Measurements from ENCODE around the gene ANKS3.

Gene ANKS3

GRCh38 chr16:4684058-4684715 is 49.9 kb downstream of the ANKS3 start:
- DNase-seq (ENCODE audit: low spot score), result no peak

- no peak for DNase-seq (ENCODE audit: low spot score)
These were observed 50.6 kb downstream of the ANKS3 start for GRCh38 chr16:4683255-4684057.

GRCh38 chr16:4682616-4683254 is 51.3 kb downstream of the ANKS3 start:
- no peak for DNase-seq (ENCODE audit: low spot score)

DNA sequence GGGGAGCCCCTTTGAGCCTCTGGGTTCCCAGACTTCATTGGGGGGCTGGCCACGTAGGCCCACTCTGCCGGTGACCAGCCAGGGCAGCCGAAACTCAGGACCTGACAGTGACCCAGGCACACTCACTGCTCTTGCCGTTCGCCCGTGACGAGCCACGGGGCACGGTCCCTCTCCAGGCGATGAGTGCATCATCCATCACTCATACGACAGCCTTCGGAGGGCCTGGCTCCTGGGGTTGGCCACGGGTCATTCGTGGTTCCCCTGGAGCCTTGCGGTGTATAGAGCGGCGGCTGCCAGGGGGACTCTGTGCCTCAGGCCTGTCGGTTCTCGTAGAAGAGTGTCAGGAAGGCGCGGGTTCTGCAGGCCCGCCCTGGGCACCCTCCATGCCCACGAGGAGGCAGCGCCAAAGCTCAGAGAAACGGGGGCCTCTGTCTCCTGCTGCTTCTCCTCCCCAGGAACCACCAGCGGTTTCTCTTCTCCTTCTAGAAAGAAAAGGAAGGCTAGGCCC is 51.9 kb downstream of the ANKS3 start:
- DNase-seq (ENCODE audit: low spot score), result no peak

GRCh38 chr16:4681471-4682083 is 52.5 kb downstream of the ANKS3 start:
- DNase-seq (ENCODE audit: low spot score), result no peak

DNA sequence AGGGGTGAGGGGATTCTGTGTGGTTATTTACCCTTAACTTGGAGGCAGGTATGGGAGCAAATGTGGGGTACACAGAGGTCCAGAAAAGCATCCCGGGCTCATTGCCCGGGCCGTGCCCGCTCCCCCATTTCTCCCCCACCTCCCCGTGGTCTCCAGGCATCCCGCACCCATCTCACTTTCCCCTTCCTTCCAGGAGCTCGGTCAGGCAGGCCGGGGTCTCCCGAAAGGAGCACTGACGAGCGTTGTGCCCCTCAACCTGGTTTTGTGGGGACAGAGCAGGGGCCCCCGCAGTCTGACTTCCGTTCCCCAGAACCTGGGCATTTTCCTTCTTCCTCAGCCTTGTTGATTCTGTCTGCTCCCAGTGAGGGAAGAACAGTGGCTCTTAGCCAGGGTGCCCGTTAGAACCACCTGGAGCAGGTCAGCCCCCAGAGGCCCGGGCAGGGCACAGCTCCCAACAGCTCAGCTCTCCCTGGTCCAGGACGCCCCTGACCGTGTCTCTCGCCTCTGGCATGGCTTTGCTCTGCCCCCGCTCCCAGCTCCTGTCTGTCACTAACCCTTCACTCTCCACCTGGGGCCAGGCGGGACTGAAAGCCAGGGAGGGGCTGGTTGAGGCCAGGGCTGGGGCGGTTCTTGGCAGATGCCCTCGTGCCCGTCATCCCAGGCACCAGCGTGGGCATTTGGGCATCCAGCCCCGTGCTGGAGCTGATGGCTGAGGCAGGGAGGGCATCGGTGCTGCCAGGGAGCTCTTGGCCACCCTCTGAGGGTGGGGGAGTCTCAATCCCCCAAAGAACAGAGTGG is 53.2 kb downstream of the ANKS3 start:
- DNase-seq (ENCODE audit: low spot score), result no peak

- DNase-seq (ENCODE audit: low spot score), result peak; percentile 81
These were observed 54.0 kb downstream of the ANKS3 start for GRCh38 chr16:4679850-4680636.

- no peak for DNase-seq (ENCODE audit: low spot score)
These were observed 54.8 kb downstream of the ANKS3 start for GRCh38 chr16:4679156-4679849.

GRCh38 chr16:4678596-4678995 is 55.5 kb downstream of the ANKS3 start:
- no peak for DNase-seq (ENCODE audit: low spot score)

GRCh38 chr16:4677994-4678393 is 56.1 kb downstream of the ANKS3 start:
- DNase-seq (ENCODE audit: low spot score), result no peak

GRCh38 chr16:4677390-4677789 is 56.7 kb downstream of the ANKS3 start:
- no peak for DNase-seq (ENCODE audit: low spot score)

DNA sequence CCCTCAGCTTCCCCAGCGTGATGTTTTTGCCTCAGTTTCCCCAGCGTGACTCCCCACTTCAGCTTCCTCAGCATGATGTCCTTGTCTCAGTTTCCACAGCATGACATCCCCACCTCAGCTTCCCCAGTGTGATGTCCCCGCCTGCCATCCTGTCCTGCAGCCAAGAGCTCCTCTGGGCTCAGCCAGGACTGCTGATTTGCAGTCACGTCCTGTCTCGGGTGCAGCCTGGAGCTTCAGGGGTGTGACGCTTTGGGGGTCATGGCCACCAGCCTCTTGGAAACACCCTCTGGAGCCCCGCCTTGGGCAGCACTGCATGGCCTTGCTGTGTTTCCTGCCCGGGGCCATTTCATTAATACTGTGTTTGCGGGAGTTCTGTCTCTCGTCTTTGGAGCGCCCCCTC is 57.2 kb downstream of the ANKS3 start:
- DNase-seq (ENCODE audit: low spot score), result no peak

- DNase-seq (ENCODE audit: low spot score), result no peak
These were observed 57.9 kb downstream of the ANKS3 start for GRCh38 chr16:4675864-4676786.

DNA sequence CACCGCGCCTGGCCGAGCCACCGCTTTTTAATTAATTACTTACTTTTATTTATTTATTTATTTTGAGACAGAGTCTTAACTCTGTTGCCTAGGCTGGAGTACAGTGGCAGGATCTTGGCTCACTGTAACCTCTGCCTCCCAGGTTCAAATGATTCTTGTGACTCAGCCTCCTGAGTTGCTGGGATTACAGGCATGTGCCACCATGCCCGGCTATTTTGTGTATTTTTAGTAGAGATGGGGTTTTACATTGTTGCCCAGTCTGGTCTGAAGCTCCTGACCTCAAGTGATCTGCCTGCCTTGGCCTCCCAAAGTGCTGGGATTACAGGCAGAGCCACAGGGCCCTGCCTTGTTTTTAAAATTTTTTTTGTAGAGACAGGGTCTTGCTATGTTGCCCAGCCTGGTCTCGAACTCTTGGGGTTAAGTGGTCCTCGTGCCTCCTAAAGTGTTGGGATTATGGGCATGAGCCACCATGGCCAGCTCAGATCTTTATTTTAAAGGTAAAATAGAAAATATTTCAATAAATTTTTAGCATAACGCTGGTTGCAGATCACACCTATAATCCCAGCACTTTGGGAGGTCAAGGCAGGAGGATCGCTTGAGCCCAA is 59.0 kb downstream of the ANKS3 start:
- DNase-seq (ENCODE audit: low spot score), result no peak

DNA sequence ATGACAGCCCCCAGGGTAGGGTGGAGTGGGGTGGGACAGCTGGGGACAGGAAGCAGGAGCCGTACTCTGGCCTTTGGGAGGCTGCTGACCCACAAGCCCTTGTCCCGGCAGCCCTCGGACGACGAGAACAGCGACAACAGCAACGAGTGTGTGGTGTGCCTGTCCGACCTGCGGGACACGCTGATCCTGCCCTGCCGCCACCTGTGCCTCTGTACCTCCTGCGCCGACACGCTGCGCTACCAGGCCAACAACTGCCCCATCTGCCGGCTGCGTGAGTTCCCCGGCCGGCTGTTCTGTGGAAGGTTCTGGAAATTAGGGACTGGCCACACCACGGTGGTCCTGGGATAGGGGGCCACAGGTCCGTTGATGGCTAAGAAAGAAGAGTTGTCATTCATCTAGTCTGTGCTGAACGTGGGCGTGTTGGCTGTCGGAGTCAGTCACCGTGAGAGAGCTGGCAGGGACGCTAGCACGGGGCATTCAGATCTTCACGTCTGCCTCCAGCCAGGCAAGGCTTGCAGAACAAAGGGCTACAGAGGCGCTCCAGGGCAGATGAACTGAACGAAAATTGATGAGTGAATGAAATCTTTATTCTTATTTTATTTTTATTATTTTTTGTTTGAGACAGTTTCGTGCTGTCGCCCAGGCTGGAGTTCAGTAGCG is 60.6 kb downstream of the ANKS3 start:
- peak; percentile 74 for DNase-seq (ENCODE audit: low spot score)

DNA sequence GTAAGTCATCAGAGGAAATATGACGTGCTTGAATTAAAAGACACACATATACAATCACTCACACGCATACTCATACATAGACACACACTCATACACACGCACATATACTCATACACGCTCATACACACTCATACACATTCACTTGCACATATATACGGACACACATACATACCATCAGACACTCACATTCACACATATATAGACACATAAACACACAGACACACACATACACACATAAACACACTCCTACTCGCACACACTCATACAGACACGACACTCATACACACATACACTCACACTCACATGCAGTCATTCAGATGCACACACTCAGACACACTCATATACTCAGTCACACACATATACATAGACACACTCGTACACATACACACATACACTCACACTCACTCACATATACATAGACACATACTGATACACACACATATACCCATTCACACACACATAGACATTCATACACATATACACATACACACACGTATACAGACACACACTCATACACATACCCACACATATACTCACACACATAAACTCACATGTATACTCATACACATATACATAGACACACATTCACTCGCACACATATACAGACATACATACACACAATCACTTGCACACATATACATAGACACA is 65.6 kb downstream of the ANKS3 start:
- DNase-seq (ENCODE audit: low spot score), result no peak

- DNase-seq (ENCODE audit: low spot score), result no peak
These were observed 66.7 kb downstream of the ANKS3 start for GRCh38 chr16:4667203-4667963.
